Hematopoietic multipotent progenitor cell treated with erythropoietin and hydrocortisone succinate and interleukin-3 and kit ligand, for 17 days (in vitro differentiated cells): ENCODE measurements around the gene BTG4.

ENCODE experiments used
- DNase-seq: peaks from one replicate; pipeline ENCODE4 v3.0.0-alpha.2; 2015; ENCODE audit warnings: low spot score

BTG4 gene

DNA sequence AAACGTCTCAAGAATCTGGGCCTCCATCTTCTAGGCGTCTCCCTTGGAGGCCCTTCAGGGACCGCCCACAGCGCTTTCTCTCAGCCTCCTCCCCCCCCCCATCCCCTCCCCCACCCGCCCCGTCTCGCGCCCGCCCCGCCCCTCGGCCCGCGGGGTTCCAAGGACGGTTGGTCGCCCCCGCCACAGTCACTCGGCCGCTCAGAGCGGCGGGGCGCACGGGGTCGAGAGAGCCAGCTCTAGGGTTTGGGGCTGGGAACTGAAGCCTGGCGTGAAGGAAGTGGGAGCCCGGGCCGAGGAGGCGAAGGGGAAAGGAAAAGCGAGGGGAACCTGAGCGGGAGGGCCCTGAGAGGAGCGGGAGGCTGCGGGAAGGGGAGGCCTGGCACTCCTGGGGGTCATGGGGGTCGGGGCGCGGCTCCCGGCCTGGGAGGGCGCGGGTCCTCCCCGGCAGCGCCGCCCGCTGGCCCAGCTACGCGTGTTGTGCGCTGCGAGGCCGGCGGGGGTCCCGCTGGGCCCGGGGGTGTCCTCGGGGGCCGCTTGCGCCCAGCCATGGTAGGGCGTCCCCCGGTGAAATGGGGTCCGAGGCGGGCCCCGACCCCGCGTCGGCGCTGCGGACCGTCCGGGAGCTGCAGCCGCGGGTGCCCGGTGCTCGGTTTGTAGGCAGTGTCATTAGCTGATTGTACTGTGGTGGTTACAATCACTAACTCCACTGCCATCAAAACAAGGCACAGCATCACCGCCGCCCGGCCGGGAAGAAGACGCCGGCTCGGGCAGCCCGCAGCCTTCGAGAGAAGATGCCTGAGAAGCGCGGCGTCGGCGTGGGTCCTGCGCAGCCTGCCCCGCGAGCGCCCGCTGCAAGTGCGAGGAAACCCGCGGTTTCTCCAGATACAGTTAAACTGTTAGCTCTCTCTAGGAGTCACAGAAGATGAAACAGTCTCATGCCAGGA, at the start of gene BTG4:
BTG4 (minus strand) TSS at position 91 of the 944 bp plus-strand sequence. CDS start 13,610 bp downstream, outside the sequence.
- DNase-seq = no peak

DNA sequence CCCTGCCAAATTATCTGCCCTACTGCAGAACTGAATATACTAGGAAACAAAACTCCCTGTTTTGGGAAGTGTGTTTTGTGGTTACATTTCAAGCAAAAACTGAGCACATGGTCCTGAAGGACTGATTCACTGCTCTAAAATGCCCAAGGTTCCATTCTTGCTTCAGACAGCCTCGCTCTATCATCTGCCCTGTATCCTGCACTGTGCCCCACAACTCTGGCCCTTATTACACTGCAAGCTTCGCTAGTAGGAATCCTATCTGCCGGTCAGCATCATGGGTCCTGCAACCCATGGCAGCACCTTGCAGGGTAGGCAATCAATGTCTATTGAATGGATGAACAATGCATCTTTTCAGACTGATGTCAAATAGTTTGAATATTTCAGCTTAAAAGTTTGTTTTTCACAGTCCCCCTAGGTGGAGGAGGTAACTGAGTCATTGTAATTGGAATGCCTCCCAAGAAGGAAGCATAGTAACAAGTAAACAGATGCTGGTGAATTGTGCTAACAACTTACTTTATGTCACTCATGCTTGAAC, 49.7 kb upstream of the BTG4 start:
- DNase-seq = peak; percentile 15

DNA sequence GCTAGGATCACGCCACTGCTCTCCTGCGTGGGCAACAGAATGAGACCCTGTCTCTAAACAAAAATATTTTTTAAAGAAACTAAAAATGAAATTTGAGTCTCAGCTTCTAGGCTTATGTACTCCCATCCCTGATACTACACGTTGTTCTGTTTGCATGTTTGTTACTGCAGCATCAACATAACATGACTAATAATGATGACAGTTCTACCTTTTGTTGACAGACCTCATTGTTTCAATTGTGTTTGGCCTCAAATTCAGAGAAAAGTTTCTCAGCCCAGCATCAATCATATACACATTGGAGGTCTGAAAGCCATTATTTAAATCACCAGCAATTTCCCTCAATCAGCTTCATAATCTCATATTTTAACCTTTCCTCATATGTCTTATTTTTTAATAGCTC, 49.1 kb upstream of the BTG4 start:
- no peak for DNase-seq

DNA sequence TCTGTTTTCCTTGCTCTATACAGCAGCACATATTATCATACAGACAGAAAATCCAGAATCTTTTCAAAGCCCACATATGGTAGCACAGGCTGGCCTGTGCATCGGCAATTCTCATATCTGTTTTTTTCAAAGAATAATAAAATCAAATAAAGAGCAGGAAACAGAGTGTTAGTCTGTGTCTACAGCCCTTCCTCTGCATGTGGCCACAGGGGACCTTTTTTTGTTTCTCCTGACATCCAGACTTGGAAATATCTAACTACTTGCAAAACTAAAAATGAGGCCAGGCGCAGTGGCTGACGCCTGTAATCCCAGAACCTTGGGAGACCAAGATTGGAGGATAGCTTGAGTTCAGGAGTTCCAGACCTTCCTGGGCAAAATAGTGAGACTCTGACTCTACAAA, 48.6 kb upstream of the BTG4 start:
- DNase-seq = no peak

DNA sequence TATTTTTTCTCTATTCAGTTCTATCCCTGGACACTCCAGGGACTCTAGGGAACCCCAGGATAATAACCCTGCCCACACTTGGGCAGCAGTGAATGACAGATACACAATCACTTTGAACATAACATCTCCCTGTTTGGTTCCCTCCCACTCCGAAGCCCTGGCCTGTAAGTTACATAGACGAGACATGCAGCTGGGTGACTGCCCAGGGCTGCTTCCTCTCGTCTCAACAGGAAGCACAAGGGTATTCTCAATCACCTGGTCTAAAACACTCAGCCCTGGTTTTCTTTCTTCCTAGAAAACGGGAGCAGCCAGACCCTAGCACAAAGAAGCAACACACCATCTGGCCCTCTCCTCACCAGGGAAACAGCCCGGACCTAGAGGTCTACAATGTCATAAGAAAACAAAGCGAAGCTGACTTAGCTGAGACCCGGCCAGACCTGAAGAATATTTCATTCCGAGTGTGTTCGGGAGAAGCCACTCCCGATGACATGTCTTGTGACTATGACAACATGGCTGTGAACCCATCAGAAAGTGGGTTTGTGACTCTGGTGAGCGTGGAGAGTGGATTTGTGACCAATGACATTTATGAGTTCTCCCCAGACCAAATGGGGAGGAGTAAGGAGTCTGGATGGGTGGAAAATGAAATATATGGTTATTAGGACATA, 47.7 kb upstream of the BTG4 start:
- DNase-seq = no peak

DNA sequence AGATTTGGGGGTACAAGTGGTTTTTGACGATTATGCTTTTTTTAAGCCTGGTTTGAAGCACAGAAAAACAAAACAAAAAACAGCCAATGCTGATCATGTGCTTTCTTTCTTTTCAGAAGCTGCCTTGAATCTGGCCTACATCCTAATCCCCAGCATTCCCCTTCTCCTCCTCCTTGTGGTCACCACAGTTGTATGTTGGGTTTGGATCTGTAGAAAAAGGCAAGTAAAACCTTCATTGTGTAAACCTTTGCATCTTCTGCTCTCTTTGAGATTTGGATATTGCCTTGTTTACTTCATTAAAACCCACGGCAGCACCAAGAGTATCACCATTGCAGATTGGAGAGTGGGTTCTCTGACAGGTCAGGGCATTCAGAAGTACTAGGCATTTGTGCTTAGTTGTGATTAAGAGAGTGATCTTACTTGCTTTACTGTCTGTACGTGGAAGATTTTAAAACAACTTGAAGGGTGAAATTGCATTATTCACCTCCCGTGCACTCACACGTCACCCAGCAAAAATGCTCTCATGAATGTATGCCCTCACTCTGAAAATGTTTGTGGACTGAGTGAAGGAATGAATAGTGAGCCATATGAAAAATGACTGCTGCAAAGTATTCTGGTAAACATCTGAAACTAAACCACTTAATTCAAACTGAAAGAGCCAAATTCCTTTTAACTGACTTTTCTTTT, 45.4 kb upstream of the BTG4 start:
- DNase-seq = no peak

DNA sequence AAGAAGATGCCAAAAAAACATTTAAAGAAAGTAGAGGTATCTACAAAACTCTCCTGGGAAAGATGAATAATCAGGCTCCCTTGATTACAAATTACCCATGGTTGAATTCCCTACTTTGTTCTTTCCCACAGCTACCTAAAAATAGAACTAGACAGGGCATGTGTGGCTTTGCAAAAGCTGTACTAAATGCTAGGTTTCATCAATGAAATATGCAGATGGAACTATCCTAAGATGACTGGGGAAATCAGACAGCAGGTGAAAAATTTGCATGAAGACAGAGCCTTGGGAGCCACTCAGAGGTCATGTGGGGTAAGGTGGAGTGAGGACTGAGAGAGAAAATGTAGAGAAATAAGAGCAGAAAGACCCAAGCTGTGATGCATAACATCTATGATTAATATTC, 43.1 kb upstream of the BTG4 start:
- no peak for DNase-seq

DNA sequence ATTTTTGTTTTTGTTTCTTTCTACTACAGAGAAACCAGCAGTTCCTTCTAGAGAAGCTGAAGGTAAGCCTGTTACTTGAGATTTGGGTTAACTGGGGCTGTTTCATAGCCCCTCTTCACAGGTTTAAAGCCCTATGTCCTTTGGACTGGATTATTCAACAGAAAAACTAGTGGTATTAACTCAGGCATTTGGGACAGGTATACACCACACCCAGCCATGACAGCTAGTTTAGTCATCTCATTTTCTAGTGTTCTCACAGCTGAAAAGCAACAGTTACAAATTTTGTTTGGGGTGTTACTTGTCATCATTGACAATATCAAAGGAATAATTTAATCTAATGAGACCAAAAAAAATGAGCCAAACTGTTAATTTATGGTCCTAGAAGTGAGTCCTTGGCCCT, 42.3 kb upstream of the BTG4 start:
- no peak for DNase-seq

DNA sequence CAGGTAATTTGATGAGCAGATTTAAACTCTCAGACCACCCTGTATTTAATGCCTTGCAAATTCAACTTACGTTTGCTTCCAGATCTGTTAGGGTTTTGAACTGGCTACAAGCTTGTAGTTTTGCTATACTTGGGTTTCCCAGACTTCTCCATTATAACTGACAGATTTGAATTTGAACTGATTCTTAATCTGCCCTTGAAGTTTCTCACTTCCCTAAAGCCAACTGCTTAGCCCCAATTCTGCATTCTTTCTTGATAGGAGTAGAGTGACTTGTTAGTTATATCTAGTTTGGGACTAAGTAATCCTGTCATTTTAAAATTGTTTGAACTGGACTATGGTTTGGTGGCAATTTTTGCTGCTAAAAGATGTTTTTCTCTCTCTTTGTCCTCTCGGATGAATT, 38.1 kb upstream of the BTG4 start:
- DNase-seq = no peak

DNA sequence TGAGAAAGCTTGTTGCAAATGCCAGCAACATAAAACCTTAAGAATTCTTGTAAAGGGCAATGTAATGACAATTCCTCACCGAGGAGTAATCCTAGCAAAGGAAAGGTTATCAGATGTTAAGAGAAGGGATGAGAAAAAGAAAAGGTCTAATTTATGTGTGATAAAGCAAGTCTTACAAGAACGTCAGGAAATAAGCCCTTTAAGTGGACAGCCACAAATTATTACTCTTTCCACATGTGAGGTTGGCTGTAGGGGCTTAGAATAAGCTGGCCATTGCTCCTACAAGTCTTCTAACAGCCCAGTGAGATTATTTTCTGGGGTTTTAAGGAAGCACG, 37.6 kb upstream of the BTG4 start:
- DNase-seq = no peak

DNA sequence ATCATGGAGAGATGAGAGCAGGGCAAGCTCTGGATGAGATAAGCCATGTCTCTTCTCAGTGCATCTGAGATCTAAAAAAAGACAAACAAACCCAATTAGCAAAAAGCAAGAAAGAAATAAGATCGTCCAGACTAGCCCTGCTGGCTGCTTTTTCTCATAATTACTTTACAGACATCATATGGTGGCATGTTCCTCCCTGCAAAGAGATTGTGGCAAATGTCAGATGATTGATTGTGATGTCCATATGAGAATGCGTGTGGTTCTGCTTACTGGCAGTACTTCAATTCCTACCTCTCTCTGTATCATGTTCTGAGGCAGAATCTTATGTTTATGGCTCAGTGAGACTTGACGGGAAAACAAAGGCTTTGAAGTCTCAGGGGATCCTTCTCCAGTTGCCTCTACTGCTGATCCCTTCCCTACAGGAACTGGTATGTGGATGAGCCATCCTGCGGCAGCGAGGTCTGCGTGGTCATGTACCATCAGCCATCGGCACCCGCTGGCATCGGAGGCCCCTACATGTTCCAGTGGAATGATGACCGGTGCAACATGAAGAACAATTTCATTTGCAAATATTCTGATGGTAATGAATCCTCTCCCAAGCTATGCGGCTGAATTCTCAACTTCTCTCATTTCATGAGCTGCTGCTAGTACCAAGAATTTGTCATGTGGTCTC, 37.1 kb upstream of the BTG4 start:
- no peak for DNase-seq

DNA sequence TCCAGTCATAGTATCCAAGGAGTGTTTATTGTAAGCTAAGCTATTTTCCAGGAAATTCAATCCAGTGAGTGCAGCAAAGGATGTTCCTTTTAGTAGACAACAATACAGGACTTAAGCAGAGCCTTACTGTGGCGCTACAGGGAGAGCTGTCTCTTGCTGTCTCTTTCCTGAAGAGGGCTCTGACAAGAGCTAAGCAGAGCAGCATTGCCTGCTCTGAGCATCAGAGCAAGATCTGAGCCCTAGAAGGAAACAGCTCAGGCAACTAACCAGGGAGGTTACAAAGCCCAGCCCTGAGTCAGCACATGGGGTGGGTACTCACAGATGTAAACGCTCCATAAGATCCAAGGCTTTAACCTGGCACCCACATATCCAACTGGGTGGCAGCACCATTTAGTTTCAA, 36.3 kb upstream of the BTG4 start:
- DNase-seq = no peak

DNA sequence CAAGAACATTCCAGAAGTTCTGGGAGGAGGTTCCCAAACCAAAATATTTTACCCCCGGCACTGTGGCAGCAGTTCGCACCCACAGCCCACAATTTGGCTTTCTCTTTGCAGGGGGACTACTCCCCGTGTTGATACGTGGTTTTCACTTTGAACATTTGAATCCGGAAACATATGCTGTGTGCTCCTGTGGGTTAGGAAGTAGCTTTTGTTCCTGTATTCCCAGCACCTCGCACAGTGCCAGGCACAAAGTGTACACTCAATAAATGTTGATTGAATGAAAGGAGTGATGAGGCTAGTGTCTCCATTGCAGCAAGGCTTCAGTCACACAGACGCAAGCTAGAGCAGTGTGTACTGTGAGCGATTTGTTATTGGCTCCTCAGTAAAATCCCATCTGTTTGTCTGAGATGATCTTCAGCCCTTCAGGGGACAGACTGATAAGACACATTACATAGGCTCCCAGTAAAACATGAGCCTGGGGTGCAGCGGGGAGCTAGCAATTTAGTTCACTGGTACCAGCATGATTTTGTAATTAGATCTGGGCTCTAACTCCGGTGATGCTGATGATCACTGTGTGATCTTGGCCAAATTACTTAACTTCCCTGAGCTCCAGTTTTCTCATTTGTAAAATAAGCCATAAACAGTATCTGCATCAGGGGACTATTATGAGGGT, 30.6 kb upstream of the BTG4 start:
- DNase-seq = no peak

DNA sequence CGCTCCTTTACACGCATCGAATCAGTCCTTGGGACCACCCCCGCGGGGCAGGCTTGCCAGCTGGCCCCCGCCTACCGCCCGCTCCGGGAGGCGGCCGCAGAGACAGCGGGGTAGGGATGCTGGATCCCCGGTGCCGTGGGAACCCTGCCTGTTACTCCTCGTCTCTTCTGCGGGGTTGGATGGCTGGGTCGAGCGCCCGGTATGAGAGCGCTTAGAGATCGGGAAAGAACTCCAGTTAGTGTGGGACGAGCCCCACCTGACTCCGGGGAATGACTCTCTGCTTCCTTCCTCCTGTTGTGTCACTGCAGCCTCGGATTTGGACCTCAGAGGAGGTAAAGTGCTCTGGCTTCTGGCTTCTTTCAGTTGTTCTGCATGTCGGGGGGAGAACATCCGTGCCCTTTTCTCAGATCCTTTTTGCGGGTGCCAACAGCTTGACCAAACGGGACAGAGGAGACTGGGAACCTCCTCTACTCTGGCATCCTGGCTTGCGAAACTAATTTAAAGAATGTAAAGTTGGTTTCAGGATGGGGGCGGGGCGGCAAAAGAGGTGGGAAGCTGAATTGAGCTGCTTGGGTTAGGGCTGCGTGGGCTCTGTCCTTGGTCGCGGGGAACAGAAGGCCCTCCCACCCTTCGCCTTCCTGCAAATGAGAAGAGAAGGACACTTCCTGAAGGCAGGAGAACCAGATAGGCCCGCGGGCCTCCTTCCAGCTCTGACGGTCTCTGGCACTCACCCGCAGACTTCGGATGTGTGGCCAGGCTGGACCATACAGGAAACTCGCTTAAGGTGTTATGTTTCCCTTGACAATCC, 29.3 kb upstream of the BTG4 start:
- no peak for DNase-seq

DNA sequence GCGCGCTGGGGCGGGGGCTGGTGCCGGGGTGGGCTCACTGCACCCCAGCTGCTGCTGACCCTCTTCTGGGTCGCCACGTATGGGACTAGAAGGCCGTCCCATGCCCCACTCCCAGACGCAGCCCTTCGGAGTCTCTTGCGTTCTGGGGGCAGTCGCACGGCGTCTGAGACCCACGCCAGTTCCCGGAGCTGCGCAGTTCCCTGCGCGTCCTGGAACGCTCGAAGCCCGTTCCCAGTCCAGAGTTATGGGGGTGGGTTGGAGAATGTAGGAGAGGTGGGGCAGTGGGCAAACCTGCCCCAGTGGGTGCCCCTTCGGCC, 28.7 kb upstream of the BTG4 start:
- no peak for DNase-seq

DNA sequence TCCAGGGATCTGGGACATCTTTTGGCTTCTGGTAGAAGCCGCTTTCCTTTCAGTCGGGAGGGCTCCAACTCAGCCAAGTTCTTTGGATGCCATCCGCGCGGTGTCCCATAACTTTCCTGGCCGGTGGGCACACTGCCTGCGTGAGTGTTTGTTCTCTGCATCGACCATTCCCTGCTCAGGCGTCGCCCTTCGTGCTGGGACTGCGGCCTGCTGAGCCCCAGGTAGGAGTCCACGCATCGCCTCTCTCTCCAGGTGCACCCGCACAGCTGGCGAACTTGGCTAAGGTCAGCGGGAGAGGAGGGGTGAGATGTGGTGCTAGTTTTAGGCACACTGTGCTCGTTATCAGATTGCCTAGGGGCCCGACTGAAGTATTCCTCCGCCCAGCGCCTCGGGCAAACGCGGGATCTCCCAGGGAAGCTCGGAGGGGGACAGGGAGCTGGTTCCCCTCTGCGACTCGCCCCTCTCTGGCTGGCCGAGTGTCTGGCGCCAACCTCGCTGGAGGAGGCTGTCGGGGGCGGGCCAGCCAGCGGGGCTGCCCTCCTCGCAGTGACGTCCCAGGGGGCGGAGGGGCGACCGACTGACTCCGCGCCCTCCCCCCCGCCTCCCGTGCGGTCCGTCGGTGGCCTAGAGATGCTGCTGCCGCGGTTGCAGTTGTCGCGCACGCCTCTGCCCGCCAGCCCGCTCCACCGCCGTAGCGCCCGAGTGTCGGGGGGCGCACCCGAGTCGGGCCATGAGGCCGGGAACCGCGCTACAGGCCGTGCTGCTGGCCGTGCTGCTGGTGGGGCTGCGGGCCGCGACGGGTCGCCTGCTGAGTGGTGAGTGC, 28.1 kb upstream of the BTG4 start, which contains the start of gene LAYN:
LAYN (plus strand) TSS at position 607 of the 823 bp plus-strand sequence; CDS start at position 731, 124 bp downstream.
- no peak for DNase-seq

DNA sequence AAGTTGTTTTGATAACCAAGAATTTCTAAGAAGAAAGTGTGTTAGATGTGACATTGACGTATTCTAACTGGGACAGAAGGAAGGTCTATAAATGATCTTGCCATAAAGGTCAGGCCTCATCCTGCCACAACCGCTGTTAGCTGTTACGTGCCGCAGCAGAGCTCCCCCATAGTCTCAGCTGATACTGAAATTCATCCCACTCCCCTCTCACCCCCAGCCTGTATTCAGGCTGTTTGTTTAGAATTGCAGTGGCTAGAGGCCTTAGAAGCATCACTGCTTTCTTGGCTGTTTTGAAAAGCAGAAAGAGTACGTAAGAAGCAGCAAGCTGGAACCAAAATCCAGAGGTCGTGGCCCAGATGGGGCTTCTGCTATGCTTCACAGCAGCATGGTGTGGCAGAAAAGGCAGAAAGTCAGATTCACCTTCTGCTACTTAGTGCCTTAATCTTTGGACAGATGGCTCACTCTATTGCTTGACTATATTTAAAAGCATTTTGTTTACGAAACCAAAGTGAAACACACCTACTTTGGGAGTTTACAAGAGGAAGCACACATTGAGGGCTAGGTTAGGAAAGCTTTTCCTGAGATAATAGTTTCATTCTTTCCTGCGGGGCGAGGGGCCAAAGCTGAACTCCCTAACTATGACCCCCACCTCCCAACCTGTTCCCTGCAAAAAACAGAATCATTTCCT, 27.4 kb upstream of the BTG4 start:
- DNase-seq = no peak

DNA sequence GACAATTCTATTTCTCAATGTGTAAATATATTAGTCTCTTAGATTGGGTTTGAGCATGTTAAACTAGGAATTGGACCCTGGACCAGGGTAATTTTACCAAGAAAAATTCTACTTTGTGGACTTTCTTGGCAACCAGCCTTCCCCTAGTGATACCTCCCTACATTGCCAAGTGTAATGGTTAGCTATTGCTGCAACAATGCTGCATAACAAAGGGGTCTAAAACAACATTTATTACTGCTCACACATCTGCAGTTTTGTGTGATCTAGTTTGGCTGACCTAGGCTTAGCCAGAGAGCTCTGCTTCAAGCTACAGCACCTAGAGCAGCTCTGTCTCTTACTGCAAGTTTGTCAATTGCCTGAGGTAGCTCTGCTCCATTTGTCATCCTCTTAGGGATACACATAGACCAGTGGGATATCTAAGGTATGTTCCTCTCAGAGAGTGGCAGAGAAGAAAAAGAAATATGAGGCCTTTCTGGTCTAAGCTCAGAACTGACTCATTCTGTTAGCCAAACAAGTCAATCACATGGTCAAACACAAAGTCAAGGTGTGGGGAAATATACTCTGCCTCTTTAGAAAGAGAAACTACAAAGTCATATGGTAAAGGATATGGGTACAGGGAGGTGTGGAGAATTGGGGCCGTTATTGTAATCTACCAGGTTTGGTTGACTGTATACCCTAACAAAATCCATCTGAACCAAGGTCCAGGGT, 26.4 kb upstream of the BTG4 start:
- no peak for DNase-seq
